ENCODE measurements around the gene PRDM16. TPM values are rescaled to one million over a fixed set of nuclear protein-coding genes. Genes with fewer than 3 reads are reported as not detected.

Gene PRDM16
- total and polyA plus RNA-seq, 2 of the 4 experiments (the other 2 are of a cell fraction) = 0.02 TPM; not detected in 1

GRCh38 chr1:3211582-3212375 lies 142.8 kb downstream of the PRDM16 start:
- no peak overlapping the region for H3K14ac ChIP-seq (replicated peaks; ENCODE audit: low read depth, low read length)
- no peak overlapping the region for H2BK15ac ChIP-seq (ENCODE audit: low read depth, low read length)
- DNase-seq = no peak
- no peak overlapping the region for H3K9ac ChIP-seq (ENCODE audit: low read depth, low read length)
- no peaks in the 10 kb centered on the region for H3K27me3 ChIP-seq (ENCODE audit: control insufficient read depth, insufficient read depth, low read length)
- H2BK20ac ChIP-seq (ENCODE audit: low read depth, low read length) = no peak overlapping the region
- no peaks in the 10 kb centered on the region for H3K79me1 ChIP-seq (ENCODE audit: low read depth in 1 of 2, low read length in 2 of 2)
- ChIA-PET POLR2A (ENCODE audit: unreplicated experiment) (no interaction called here), CTCF (no interaction called here)
- H3K36me3 ChIP-seq (ENCODE audit: control insufficient read depth, insufficient read depth, low read length) = no peaks in the 10 kb centered on the region
- no peak overlapping the region for H2AK9ac ChIP-seq (replicated peaks; ENCODE audit: low read depth, low read length, poor library complexity)
- 89% methylated on average over 26 of the region's 47 CpGs; no CpG with 5 or more reads in 1 of the 2 experiments for WGBS, 2 experiments (ENCODE audit: extremely low coverage in 2 of 2, insufficient read length in 1 of 2)
- dilution Hi-C loops (cut with HindIII; ENCODE audit: low sequenced_read_pairs, unreplicated experiment) = no loop called here
- H2BK120ac ChIP-seq (ENCODE audit: low read depth, low read length) = no peak overlapping the region
- peaks cover 11% of the 10 kb centered on the region for H3K9me3 ChIP-seq (ENCODE audit: control insufficient read depth, insufficient read depth, low read length)
- no peak for ATAC-seq (ENCODE audit: low read depth)
- H3K56ac ChIP-seq (ENCODE audit: extremely low read depth, insufficient read depth, low read length) = no peak overlapping the region
- no peak overlapping the region for H2AK5ac ChIP-seq (ENCODE audit: low read depth, low read length)
- intact Hi-C loops (cut with micrococcal nuclease) = no loop called here
- no peak overlapping the region for H3K23ac ChIP-seq (ENCODE audit: low read depth, low read length)
- no peak overlapping the region for H4K8ac ChIP-seq (ENCODE audit: low read depth in 2 of 2, low read length in 2 of 2)
- peak overlapping the region; percentile 32 for H2AFZ ChIP-seq (replicated peaks; ENCODE audit: low read length, poor library complexity)
- H2BK5ac ChIP-seq (ENCODE audit: low read depth, low read length, poor library complexity, severe bottlenecking) = no peak overlapping the region
- no peak overlapping the region for H3K4me2 ChIP-seq (ENCODE audit: low read depth, low read length)
- H3K4me1 ChIP-seq (ENCODE audit: control insufficient read depth, insufficient read depth, low read length) = no peaks in the 10 kb centered on the region
- H3K4me3 ChIP-seq (ENCODE audit: insufficient read depth, low read depth, low read length) = no peak overlapping the region
- H3K18ac ChIP-seq (ENCODE audit: low read depth, low read length) = no peak overlapping the region
- H3K9me1 ChIP-seq (ENCODE audit: insufficient read depth, low read length) = no peaks in the 10 kb centered on the region
- no peak overlapping the region for H4K5ac ChIP-seq (ENCODE audit: low read depth, low read length)
- no TSS peak for BruUV-seq (replicated peaks)
- TF ChIP-seq RFX5 (IDR thresholded peaks at IDR 0.05; ENCODE audit: low read depth, low read length) = no peak
- no peak for TF ChIP-seq CTCF (conservative IDR thresholded peaks at IDR 0.05; ENCODE audit: low read depth, low read length)
- TF ChIP-seq ELK1 (IDR thresholded peaks at IDR 0.05; ENCODE audit: borderline replicate concordance, low read depth, low read length) = no peak
- TF ChIP-seq BHLHE40 (IDR thresholded peaks at IDR 0.05; ENCODE audit: low read depth, low read length) = no peak
- TF ChIP-seq MAFK (IDR thresholded peaks at IDR 0.05; ENCODE audit: low read depth, low read length) = no peak
- TF ChIP-seq RCOR1 (IDR thresholded peaks at IDR 0.05; ENCODE audit: insufficient replicate concordance, low read length) = no peak
- TF ChIP-seq POLR2A (IDR thresholded peaks at IDR 0.05; ENCODE audit: low read depth, low read length) = no peak
- TF ChIP-seq SMC3 (IDR thresholded peaks at IDR 0.05; ENCODE audit: low read depth, low read length) = no peak
- no peak for TF ChIP-seq CEBPB (IDR thresholded peaks at IDR 0.05; ENCODE audit: low read depth, low read length)
- no peak for TF ChIP-seq NFE2L2 (IDR thresholded peaks at IDR 0.05; ENCODE audit: low read depth, low read length)
- TF ChIP-seq CHD1 (IDR thresholded peaks at IDR 0.05; ENCODE audit: low read depth, low read length) = no peak
- no peak for TF ChIP-seq MAZ (IDR thresholded peaks at IDR 0.05; ENCODE audit: borderline replicate concordance, low read depth, low read length)
- TF ChIP-seq RAD21 (IDR thresholded peaks at IDR 0.05; ENCODE audit: low read length) = no peak
- TF ChIP-seq MXI1 (IDR thresholded peaks at IDR 0.05; ENCODE audit: borderline replicate concordance, low read depth, low read length) = no peak
- TF ChIP-seq FOS (IDR thresholded peaks at IDR 0.05; ENCODE audit: low read depth, low read length) = no peak
- TF ChIP-seq USF2 (IDR thresholded peaks at IDR 0.05; ENCODE audit: low read depth, low read length) = no peak
- in situ Hi-C loops (cut with MboI; ENCODE audit: low sequenced_read_pairs) = no loop called here
- H4K91ac ChIP-seq (ENCODE audit: insufficient read depth, low read depth, low read length) = no peak overlapping the region
- no peak overlapping the region for H3K27ac ChIP-seq (ENCODE audit: insufficient read depth, low read length)
- H3K4ac ChIP-seq (ENCODE audit: low read depth, low read length) = no peak overlapping the region
- no peaks in the 10 kb centered on the region for H4K20me1 ChIP-seq (ENCODE audit: insufficient read depth, low read length)
